Daoy (cell line): ENCODE results near the gene PITPNC1. TPM values are rescaled to one million over a fixed set of nuclear protein-coding genes. Genes with fewer than 3 reads are reported as not detected.

Experiments used
- DNase-seq: peaks from one replicate; pipeline ENCODE4 v3.0.0-alpha.2; 2015; ENCODE audit warnings: low read depth
- total RNA-seq: library from RNA; depleted of rRNA; stranded (reverse); fragments of >200 nt; shearing (Covaris generic); gene quantifications from 2 replicates; pipeline ENCODE4 v1.2.3, GENCODE V29; 2014

PITPNC1 gene
- total RNA-seq, 1 experiment from 2014 or later = 8.4 TPM

DNA sequence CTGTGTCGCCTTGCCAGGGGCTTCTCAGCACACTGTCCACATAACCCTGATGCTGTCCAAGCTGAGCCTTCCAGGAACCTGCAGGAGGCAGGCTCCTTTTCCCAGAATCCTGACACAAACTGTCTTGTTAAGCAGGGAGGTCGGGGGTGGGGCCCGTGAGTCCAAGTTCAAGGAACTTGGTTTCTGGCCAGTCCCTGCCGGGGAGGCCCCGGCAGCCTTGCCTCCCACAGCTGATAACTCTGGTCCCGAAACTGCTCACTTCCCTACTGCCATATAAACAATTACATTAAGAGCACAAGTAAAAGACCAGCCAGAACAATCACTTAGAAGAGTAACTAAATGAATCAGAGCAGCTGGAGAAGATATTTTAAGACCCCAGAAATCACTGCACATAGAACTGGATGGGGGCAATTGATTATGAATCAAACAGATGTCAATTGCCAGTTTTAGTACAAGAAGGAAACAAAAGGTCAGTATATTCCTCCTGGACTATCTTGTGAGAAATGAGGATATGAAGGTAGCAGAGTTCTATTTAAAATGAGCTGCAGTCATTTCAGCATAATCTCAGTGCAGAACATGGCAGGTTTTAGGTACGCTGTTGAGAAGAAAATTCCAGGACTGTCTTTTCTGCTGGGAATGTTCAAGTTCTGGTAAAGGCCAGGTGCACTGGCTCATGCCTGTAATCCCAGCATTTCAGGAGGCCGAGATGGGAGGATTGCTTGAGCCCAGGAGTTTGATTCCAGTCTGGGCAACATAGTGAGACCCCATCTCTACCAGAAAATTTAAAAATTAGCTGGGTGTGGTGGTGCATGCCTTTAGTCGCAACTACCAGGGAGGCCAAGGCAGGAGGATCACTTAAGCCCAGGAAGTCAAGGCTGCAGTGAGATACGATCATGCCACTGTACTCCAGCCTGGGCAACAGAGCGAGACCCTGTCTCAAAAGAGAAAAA is 169.8 kb downstream of the PITPNC1 start:
- DNase-seq = peak; percentile 19

DNA sequence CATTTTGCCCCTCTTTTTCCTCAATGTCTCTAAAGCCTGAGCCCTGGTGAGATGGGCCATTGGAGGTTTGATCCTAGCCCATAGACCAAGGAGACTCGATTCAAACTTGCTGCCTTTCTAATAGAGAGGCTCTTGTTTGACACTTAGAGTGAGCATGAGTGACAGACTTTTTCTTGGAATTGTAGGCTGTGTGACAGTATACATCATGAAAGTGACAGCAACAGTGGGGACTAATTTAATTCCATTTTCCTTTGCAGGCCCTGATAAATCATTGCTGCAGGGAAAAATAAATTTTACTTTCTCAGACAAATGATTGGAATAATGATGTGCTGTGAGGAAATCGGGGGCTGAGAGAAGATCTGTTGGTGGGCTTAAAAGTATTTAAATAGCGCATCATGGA is 171.6 kb downstream of the PITPNC1 start:
- no peak for DNase-seq

DNA sequence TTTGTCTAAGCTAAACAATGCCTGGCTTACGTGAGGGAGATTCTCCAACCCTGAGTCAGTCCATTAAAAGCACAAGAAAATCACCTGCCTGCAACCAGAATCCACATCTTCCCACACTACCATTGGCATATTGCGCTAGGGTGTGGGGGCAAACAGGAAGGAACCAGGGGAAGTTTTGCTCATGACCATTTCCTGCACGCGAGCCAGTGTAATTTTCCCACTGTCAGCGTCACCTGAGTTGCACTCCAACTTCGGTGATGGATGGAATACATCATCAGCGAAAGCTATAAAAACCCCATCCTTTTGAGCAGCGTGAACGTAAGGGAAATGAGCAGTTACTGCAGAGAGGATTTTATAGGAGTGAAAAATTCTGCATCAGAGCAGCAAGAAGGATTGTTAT is 172.7 kb downstream of the PITPNC1 start:
- no peak for DNase-seq

DNA sequence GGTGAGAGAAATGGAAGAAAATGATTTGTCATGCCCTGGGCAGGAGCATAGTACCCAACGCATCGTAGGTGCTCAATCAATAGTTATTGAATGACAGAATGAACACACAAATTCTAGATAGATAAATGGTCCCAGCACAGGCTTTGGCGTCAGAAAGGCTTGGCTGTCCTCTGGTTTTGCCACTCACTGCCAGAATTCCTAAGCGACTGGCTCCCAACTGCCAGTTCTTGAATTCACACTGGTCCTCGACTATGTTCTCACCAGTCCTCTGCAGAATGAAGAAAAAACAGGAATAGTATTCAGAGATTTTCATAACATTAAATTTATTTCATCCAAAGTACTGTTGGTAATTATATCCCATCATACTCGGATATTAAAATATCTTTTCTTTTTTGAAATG is 177.6 kb downstream of the PITPNC1 start:
- DNase-seq = no peak

DNA sequence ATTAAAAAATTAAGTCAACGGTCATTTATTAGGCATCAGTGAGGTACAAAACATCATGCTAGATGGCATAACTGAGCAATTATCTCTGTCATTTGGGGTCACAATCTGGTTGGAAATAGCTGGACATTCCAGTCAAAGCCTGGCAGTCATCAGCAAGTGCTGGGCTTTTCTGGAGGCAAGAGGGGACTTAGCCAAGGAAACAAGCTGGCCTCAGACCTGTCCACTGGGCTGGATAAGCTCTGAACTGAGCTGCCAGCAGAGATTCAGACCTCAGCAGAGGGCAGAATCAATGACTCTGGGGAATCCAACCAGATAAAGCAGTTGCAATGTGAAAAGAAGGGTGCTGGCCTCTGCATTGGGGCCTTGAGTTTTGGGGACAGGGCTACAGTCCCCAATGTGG is 178.8 kb downstream of the PITPNC1 start:
- no peak for DNase-seq

DNA sequence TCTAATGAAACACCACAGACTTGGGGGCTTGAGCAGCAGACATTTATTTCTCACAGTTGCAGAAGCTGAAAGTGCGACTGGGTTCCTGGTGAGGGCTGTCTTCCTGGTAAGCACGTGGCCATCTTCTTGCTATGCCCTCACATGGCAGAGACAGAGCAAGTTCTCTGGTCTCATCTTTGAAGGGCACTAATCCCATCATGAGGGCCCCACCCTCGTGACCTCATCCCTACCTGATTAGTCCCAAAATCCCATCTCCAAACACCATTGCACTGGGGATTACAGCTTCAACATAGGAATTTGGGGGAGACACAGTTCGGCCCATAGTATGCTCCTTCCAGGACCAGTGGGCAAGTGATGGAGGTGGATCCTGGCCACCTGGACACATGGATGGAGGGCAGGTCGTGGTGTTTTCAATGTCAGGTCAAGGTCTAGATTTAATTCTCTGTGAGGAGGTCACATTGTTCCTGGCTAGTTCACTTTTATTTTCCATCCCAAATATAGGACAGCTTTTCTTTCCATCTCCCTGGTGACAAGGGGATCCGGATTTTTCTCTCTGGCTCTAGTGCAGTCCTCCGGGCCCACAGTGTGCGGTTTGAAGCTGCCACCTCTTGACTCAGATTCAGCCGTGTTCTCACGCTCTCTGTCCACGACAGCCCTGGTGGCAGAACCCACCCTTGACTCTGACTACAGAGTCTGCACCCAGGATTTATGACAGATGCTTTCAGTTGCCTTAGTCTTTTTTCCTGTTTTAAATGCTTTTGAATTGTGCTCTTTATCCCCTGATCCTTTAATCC is 180.2 kb downstream of the PITPNC1 start:
- no peak for DNase-seq

DNA sequence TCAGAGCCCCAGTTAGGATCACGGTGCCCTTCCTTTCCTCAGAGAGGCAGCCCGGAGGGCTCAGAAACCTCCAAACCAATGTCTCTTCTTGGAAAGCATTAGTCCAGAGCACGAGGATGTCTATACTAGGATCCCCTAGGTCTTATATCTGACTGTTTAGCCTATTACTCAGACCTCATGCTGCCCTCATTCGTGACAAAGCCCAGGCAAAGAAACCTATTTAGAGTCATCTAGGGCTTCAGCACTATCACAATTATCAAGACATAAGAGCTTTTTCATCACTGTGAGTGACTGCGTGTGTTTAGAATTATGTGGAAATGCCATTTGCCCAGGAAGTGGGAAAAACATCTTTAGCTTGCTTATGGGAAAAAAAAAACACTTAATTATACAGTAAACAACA is 180.8 kb downstream of the PITPNC1 start:
- DNase-seq = peak; percentile 48

DNA sequence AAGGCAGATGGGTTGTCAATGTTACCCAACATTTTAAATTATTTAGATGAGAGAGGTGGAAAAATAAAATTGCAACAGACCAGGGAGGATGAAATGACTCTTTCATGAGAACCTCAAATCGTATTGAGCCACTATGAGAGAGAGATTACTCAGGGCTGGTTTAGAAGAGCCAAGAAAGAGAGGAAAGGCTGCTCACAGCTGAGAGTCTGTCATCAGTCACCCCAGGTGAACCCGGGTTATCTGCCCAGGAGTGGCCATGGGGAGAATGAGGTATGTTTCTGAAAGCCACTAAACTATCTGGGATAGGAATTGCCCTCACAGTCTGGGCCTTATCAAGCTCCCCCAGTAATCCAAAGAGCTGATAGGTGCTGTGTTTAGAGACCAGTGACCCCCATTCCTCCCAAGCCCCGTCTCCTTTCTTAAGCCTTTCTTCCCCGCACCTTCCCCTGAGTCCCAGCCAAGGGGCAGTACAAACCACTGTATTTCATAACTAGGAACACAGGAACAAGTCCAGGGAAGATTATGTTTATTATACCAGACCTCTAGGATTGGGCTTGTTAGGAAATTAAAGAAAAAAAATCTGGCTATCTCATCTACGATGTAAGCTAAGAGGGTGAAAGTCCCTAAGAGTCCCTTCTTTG is 181.8 kb downstream of the PITPNC1 start:
- DNase-seq = no peak

DNA sequence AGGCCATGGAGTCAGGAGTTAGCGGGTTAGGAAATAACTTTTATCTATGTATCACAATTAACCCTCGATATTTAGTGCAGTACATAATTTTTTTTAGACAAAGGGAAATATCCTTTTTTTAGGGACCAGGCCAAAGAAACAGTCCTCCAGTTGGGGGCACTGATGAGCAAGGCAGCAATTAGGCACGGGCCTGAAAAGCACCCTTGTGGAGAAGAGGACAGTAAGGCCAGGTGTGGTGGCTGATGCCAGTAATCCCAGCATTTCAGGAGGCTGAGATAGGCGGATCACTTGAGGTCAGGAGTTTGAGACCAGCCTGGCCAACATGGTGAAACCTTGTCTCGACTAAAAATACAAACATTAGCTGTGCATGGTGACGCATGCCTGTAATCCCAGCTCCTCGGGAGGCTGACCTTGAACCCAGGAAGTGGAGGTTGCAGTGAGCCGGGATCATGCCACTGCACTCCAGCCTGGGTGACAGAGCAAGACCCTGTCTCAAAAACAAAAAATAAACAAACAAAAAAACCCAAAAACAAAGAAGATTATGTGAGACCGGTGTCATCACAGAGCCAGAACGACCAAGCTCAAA is 182.4 kb downstream of the PITPNC1 start:
- peak; percentile 24 for DNase-seq

DNA sequence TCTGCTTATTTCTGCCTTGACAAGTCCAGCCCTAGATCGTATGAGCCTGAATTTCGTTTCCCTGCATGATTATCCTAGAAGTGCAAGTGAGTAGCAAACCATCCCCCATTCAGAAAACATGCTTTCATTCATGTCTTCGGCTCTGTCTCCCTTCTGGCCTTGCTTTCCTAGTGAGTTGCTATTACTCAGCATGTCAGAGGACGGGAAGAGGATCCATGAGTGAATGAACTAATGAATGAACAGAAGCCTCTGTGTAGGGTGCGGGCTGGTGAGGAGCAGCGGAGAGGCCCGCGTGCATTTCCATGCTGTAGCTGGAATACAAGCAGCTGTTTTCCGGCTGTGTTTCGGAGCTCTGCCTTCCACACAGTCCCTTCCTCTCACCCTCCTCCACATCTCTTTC is 184.9 kb downstream of the PITPNC1 start:
- no peak for DNase-seq

DNA sequence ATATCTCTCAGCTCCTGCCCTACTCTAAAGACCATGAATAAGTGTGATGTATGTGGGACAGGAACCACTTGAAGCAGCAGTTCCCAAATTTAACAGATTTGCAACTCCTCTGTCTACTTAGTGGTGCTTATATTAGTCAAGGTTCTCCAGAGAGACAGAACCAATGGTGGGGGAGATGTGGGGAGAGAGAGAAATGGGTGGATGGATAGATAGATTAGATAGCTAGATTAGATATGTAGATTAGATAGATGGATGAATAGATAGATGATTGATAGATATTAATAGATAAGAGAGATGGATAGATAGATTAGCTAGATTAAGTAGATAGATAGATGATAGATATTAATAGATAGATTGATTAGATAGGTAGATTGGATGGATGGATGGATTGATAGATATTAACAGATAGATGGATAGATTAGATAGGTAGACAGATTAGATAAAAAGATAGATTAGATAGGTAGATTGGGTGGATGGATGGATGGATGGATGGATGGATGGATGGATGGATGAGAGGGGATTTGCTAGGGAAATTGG is 186.7 kb downstream of the PITPNC1 start:
- DNase-seq = no peak

DNA sequence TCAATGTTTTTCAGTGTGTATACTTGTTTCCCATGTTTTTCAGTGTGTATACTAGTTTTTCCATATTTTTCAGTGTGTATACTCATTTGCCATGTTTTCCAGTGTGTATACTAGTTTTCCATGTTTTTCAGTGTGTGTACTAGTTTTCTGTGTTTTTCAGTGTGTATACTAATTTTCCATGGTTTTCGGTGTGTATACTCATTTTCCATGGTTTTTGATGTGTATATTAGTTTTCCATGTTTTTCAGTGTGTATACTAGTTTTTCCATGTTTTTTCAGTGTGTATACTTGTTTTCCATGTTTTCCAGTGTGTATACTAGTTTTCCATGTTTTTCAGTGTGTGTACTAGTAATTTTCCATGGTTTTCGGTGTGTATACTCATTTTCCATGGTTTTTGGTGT is 188.0 kb downstream of the PITPNC1 start:
- DNase-seq = no peak

DNA sequence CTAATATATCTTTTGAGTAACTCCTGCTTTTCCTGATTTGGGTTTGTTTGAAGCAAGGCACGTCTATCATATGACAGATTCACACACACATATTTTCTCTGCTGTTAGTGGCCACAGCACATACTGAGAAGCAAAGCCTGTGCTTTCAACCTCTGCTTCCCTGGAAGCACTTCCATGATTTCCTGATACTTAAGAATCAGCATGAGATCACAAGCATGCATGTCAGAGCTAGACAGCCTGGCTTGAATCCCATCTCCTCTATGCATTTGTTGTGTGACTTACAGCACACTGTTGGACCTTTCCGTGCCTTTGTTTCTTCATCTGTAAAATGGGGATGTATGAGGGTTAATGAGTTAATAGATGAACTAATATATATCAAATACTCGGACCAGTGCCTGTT is 189.6 kb downstream of the PITPNC1 start:
- DNase-seq = no peak

DNA sequence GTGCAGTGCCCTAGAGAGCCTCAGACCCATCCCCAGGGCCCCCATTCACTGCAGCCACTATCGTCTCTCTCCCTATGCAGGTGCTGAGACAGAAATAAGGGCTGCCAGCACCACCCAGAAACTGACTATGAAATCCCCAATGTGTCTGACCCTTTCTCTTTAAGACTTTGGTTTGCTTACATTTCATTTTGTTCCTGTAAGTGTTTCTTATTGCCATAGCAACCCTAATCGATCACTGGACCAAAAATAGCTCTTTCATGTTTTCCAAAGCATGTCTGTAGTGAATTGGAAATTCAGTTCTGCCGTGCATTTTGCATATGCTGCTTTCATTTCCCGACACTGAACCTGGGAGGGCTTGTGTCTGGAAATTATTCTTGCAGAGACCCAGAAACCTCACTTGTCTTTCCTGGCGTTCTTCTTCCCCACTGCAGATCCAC is 192.0 kb downstream of the PITPNC1 start:
- DNase-seq = no peak

DNA sequence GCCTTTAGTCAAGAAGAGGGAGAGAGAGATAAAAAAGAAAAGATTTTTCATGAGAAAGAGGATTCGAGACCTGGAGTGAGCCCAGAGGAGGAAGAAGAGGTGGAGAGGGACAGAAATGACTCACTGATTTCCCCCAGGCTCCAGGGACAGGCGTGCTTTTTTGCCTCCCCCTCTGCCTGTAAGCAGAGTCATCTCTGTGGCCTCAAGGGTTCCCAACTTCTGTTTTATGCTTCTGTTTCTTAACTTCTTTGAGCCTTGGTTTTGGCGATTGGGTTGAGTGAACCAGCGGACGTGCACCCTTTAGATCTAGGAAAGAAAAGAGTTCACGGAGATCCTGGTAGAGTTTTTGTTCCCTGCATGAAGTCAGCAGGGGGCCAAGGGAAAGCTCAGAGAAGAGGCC is 192.8 kb downstream of the PITPNC1 start:
- DNase-seq = peak; percentile 12

DNA sequence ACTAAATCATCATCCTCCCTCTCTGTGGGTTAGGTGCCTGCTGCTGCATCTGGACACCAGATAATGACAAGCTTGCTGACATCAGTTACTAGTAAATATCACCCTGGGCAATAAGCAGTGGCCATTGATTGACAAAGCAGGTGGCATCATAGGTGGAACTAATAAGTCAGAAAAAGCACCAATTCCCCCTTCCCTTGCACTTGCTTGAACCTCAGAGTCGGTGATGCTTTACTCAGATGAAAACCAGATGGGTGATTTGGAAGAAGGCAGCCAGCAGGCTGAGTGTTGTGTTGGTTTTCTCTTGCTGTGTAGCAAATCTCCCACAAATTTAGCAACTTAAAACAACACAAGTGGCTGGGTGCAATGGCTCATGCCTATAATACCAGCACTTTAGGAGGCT is 193.7 kb downstream of the PITPNC1 start:
- DNase-seq = no peak

DNA sequence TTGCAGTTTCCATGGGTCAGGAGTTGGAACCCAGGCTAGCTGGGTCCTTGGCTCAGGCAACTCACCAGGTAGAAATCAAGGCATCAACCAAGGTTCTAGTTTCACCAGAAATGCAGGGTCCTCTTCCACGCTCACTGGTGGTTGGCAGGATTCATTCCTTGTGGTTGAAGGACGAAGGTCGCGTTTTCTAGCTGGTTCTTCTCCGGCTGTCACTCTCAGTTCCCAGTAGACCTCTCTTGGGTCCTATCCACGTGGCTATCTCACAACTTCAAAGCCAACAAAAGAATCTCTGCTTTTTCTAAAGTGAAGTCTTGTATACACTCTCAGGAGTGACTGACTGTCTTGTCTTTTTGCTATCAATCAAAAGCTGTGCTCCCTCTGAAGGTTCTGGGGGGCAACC is 194.4 kb downstream of the PITPNC1 start:
- no peak for DNase-seq

DNA sequence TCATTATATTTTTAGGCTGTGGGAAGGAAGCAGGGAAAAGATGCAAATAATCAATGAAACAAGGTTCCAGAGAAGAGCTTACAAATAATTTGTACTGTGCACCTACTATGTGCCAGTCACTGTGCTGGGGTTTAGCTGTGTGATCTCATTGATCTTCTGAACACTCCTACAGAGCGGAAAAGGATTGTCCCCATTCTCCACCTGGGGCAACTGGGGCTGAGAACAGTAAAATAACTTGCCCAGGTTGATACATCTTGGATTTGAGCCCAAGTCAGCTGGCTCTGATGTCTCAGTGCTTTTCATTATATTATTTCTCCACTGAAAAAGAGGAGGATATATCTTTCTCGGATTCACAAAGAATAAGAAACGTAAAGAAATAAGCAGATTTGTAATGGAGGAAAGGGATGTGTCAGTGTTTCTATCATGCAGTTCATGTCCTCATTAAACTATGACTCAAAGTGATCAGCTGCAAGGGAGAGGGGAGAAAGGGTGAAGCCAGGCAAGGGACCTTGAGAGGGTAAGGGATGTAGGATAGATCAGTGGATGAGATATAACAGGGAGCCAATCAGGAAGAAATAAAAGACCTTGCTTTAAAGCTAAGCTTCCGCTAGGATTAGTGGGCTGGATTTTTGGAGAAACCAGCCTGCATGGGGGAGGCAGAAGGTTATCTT is 197.0 kb downstream of the PITPNC1 start:
- DNase-seq = no peak

DNA sequence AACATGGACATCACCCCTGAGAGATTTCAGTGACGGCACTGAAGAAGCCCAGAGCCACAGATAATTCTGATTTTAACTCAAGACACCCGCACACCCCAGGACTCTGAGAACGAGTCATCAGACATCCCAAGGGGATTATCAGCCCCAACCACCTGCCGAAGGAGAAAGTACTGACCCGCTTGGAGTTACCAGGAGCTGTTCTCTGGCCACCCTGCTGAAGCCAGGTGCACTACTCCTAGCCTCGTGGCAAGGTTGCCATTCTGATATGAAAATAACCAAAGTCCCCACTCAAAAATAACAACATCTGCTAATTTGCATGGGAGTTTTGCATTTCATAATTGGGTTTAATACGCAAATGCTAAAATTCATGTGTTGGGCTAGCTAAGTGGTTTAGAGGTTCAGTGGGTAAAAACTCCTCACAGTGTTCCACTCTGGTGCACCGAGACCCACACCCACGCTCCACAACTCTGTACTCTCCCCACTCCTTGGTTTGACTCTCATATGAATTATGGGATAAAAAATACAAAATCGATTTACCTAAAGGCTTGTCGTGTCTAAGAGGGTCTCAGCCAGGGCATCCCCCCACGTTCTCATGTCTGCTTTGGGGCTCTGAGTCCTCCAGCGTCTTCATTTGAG is 197.7 kb downstream of the PITPNC1 start:
- DNase-seq = no peak

DNA sequence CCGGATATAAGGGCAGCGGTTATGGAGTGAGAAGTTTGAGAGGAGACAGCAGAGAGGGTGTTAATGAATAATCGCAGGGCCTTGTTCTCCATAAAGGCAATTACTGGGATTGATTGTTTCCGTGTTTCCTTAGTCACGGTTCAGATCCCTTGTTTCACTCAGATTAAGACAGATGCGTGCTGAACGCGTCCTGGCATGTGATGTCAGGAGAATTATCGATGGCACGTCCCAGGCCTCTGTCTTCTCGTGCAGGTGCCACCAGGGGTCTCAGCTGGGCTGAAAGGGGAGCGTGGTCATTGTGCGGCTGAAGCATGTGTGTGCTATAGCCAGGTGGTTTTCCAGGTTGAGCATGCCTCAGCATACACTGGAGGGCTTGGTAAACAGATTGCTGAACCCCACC is 198.2 kb downstream of the PITPNC1 start:
- DNase-seq = no peak
